Esophagus muscularis mucosa (tissue), 4 donors: ENCODE measurements around the gene CHRND. TPM values are rescaled to one million over a fixed set of nuclear protein-coding genes. Genes with fewer than 3 reads are reported as not detected.

Experiments
- DNase-seq: peaks from one replicate; pipeline ENCODE4 v3.0.0-alpha.2; 2017; ENCODE audit errors: extremely low spot score
- H3K27ac ChIP-seq, 4 donors: fragments of 200-600 bp; sonication (generic); replicated peaks in 1 of 4; 1 replicate in 3 of 4; 2 replicates in 1 of 4; pipeline ENCODE4 v1.5.1; 2016 to 2019; ENCODE audit warnings: mild to moderate bottlenecking in 1 of 4
- H3K27me3 ChIP-seq, 4 donors: fragments of 200-600 bp; sonication (generic); one replicate each; pipeline versions ENCODE4 v1.5.1 to v1.6.0; 2016 to 2019
- H3K36me3 ChIP-seq, 4 donors: fragments of 200-600 bp; sonication (generic); one replicate each; pipeline ENCODE4 v1.5.1; 2016 to 2019
- H3K4me1 ChIP-seq, 4 donors: fragments of 200-600 bp; sonication (generic); one replicate each; pipeline ENCODE4 v1.5.1; 2016 to 2019
- H3K4me3 ChIP-seq, 4 donors: fragments of 200-600 bp; sonication (generic); 1 replicate in 2 of 4; 2 replicates in 2 of 4; pipeline ENCODE4 v1.5.1; 2016 to 2019; ENCODE audit warnings: mild to moderate bottlenecking in 4 of 4, moderate library complexity in 1 of 4
- H3K9me3 ChIP-seq, 4 donors: fragments of 200-600 bp; sonication (generic); 1 replicate in 3 of 4; 2 replicates in 1 of 4; pipeline ENCODE4 v1.5.1; 2016 to 2019
- CTCF ChIP-seq, 3 experiments: fragments of 200-600 bp in 2 of 3; fragments of 450-650 bp in 1 of 3; sonication (generic) in 2 of 3; IDR thresholded peaks; one replicate each; pipeline ENCODE4 v1.5.1; 2017 to 2019; ENCODE audit warnings: antibody characterized with exemption in 3 of 3, mild to moderate bottlenecking in 2 of 3, moderate library complexity in 1 of 3
- EP300 ChIP-seq: sonication (generic); formaldehyde crosslinking; IDR thresholded peaks from one replicate; pipeline ENCODE4 v1.6.1; 2017; ENCODE audit warnings: antibody characterized with exemption
- POLR2A ChIP-seq: fragments of 450-650 bp; IDR thresholded peaks from one replicate; pipeline ENCODE4 v1.6.1; 2017; ENCODE audit warnings: antibody characterized with exemption, moderate library complexity, mild to moderate bottlenecking, low read depth
- POLR2AphosphoS5 ChIP-seq, 2 donors: sonication (generic); formaldehyde crosslinking; IDR thresholded peaks; one replicate each; pipeline ENCODE4 v1.6.1; 2017; ENCODE audit warnings: antibody characterized with exemption in 2 of 2
- WGBS: methylation state at CpG from one replicate; pipeline ENCODE4 v1.1.5; 2018; 5-methylcytosine and 5-hydroxymethylcytosine counted together
- intact Hi-C: fragments of 100-400 bp; cut with DNase I; formaldehyde crosslinking; loops from one replicate; pipeline ENCODE4 v1.15.1; 2023
- total RNA-seq, 4 donors: library from RNA; depleted of rRNA; stranded (reverse); fragments of >200 nt; gene quantifications; one replicate each; pipeline versions ENCODE4 v1.1.0 to v1.2.1, GENCODE V29; 2016

CHRND gene
- total RNA-seq, 4 donors from 2014 or later, result not detected

GRCh38 chr2:232575404-232575746, 49.4 kb downstream of the CHRND start:
- WGBS, result 96% methylated on average over 1 of the region's 1 CpG
- no peaks in the 10 kb centered on the region for H3K27me3 ChIP-seq
- intact Hi-C loops, result no loop called here
- H3K36me3 ChIP-seq, result peaks cover 3 to 76% (median 56%) of the 10 kb centered on the region in 4 donors
- peaks cover 0 to 3% (median 0%) of the 10 kb centered on the region in 4 donors for H3K4me1 ChIP-seq
- no peak overlapping the region for H3K4me3 ChIP-seq
- no peak overlapping the region for H3K27ac ChIP-seq
- DNase-seq, result no peak
- TF ChIP-seq POLR2AphosphoS5 (IDR thresholded peaks at IDR 0.05), result no peak
- no peak for TF ChIP-seq CTCF (IDR thresholded peaks at IDR 0.05)
- no peak for TF ChIP-seq POLR2A
- TF ChIP-seq EP300, result no peak
- H3K9me3 ChIP-seq, result no peaks in the 10 kb centered on the region

DNA sequence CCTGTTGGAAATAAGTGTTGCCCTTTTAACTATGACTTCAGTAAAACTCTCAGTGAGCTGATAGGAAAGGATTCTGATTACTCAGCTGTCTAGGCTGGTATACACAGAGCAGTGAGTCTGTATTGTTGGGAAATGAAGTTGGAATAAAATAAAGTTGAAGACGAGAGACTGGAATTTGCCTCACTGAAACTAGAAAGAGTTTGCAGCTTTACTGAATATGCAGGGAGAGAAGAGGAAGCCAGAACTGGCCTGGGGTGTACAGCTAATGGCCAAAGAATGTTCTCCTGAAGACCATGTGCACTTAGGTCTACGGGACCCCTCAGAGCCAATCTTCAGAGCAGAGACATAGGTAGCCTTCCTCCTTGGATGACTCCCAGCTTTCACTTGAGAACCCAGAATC, 51.0 kb downstream of the CHRND start:
- H3K27me3 ChIP-seq, result no peaks in the 10 kb centered on the region
- H3K27ac ChIP-seq, result no peak overlapping the region
- H3K36me3 ChIP-seq, result peaks cover 3 to 76% (median 55%) of the 10 kb centered on the region in 4 donors
- no peak overlapping the region for H3K4me3 ChIP-seq
- no peaks in the 10 kb centered on the region for H3K4me1 ChIP-seq
- intact Hi-C loops, result no loop called here
- no peaks in the 10 kb centered on the region for H3K9me3 ChIP-seq
- WGBS, result 97% methylated on average over 2 of the region's 2 CpGs
- TF ChIP-seq POLR2A, result no peak
- no peak for TF ChIP-seq POLR2AphosphoS5 (IDR thresholded peaks at IDR 0.05)
- no peak for TF ChIP-seq EP300
- TF ChIP-seq CTCF (IDR thresholded peaks at IDR 0.05), result no peak
- no peak for DNase-seq

DNA sequence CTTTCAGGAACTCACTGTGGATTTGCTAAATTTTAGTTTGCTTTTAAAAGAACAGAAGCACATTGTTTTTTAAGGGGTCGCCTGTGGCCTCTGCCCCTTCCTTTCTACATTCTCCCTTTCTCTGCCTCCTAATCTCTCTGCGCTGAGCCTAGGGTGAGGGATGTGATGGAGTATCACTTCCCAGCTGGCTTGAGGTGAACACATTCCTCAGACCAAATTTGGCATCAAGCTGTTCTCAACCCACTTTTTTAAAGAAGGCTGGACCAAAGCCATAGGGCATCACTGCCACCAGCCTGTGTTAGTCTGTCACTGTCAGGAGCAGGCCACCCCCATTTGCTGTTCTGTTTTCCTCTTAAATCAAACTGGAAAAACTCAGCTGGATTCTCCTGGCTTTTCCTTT, 51.9 kb downstream of the CHRND start:
- Histone ChIP-seq H3K27me3 (no peaks in the 10 kb centered on the region), H3K36me3 (peaks cover 5 to 76% (median 56%) of the 10 kb centered on the region in 4 donors), H3K9me3 (no peaks in the 10 kb centered on the region), H3K4me3 (no peak overlapping the region), H3K4me1 (no peaks in the 10 kb centered on the region), H3K27ac (no peak overlapping the region)
- intact Hi-C loops, result no loop called here
- DNase-seq, result no peak
- 76% methylated on average over 2 of the region's 2 CpGs for WGBS
- no peak for TF ChIP-seq POLR2A
- TF ChIP-seq POLR2AphosphoS5 (IDR thresholded peaks at IDR 0.05), result no peak
- TF ChIP-seq CTCF (IDR thresholded peaks at IDR 0.05), result no peak
- no peak for TF ChIP-seq EP300

DNA sequence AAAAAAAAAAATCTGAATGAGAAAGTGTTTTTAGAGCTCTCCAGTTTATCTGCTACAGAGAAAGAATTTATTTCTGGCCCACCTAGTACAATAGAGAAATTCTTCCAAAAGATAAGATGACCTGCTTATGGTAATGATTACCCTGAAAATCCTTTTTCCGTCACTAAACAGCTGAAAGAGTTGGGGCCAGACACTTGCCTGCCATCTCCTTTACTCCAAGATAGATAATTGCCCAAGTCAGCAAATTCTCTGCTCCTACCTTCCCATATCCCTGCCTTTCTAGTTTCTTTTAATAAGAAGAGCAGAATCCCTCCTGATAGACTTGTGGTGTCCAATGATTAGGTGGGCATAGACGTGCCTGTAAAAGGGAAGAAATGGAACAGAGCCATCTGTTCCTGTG, 52.7 kb downstream of the CHRND start:
- no peak for DNase-seq
- no peaks in the 10 kb centered on the region for H3K4me1 ChIP-seq
- no peak overlapping the region for H3K4me3 ChIP-seq
- no peak for TF ChIP-seq EP300
- TF ChIP-seq POLR2A, result no peak
- no peak for TF ChIP-seq CTCF (IDR thresholded peaks at IDR 0.05)
- TF ChIP-seq POLR2AphosphoS5 (IDR thresholded peaks at IDR 0.05), result no peak
- H3K9me3 ChIP-seq, result no peaks in the 10 kb centered on the region
- intact Hi-C loops, result no loop called here
- WGBS, result 93% methylated on average over 2 of the region's 2 CpGs
- H3K27me3 ChIP-seq, result no peaks in the 10 kb centered on the region
- peaks cover 8 to 76% (median 53%) of the 10 kb centered on the region in 4 donors for H3K36me3 ChIP-seq
- H3K27ac ChIP-seq, result no peak overlapping the region

DNA sequence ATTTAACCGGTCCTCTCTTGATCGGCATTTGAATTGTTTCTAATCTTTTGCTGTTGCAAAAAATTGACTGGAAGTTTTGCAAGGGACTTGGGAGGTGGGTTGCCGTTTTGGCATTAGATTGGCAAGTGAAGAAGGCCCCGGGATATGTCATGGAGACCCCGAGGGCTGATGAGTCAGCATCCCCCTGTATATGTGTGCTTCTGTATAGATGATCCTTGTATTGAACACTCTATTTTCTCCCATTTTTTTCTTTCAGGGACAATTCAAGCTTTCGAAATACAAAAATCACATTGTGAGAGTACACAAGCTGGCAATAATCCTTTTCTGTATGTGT, 54.7 kb downstream of the CHRND start:
- Histone ChIP-seq H3K27me3 (no peaks in the 10 kb centered on the region), H3K27ac (no peak overlapping the region), H3K4me3 (no peak overlapping the region), H3K9me3 (no peaks in the 10 kb centered on the region), H3K4me1 (no peaks in the 10 kb centered on the region), H3K36me3 (peaks cover 9 to 67% (median 40%) of the 10 kb centered on the region in 4 donors)
- no peak for TF ChIP-seq EP300
- TF ChIP-seq CTCF (IDR thresholded peaks at IDR 0.05), result no peak
- TF ChIP-seq POLR2AphosphoS5 (IDR thresholded peaks at IDR 0.05), result no peak
- 98% methylated on average over 6 of the region's 6 CpGs for WGBS
- intact Hi-C loops, result no loop called here
- DNase-seq, result no peak
